Measurements from ENCODE around the gene VEPH1. TPM values are rescaled to one million over a fixed set of nuclear protein-coding genes. Genes with fewer than 3 reads are reported as not detected.

The VEPH1 gene
- total RNA-seq, 4 donors from 2014 or later = 0.59 to 4.7 (median 2.7) TPM

GRCh38 chr3:157429708-157430107 is 73.5 kb downstream of the VEPH1 start:
- 55 to 59% methylated on average over 2 of the region's 2 CpGs for WGBS, 2 donors
- H3K4me3 ChIP-seq (ENCODE audit: low read depth, poor library complexity, severe bottlenecking) = no peak overlapping the region
- TF ChIP-seq POLR2A (IDR thresholded peaks at IDR 0.05) = no peak
- TF ChIP-seq CTCF (IDR thresholded peaks at IDR 0.05) = no peak
- no peak for DNase-seq (ENCODE audit: low spot score in 2 of 2)
- intact Hi-C loops (cut with DNase I; ENCODE audit: low total_unique reads) = no loop called here

GRCh38 chr3:157428853-157429252 is 74.4 kb downstream of the VEPH1 start:
- DNase-seq (ENCODE audit: low spot score in 2 of 2) = no peak
- 55 to 77% methylated on average over 1 of the region's 1 CpG for WGBS, 2 donors
- TF ChIP-seq CTCF (IDR thresholded peaks at IDR 0.05) (no peak), POLR2A (IDR thresholded peaks at IDR 0.05) (no peak)
- H3K4me3 ChIP-seq (ENCODE audit: low read depth, poor library complexity, severe bottlenecking) = no peak overlapping the region
- intact Hi-C loops (cut with DNase I; ENCODE audit: low total_unique reads) = no loop called here

- H3K4me3 ChIP-seq (ENCODE audit: low read depth, poor library complexity, severe bottlenecking) = no peak overlapping the region
- TF ChIP-seq POLR2A (IDR thresholded peaks at IDR 0.05) (no peak), CTCF (IDR thresholded peaks at IDR 0.05) (no peak)
- intact Hi-C loops (cut with DNase I; ENCODE audit: low total_unique reads) = no loop called here
- no peak for DNase-seq (ENCODE audit: low spot score in 2 of 2)
- WGBS, 2 donors = 74 to 81% methylated on average over 4 of the region's 4 CpGs
Measured at GRCh38 chr3:157427901-157428300, 75.3 kb downstream of the VEPH1 start.

GRCh38 chr3:157423337-157423736 is 79.9 kb downstream of the VEPH1 start:
- intact Hi-C loops (cut with DNase I; ENCODE audit: low total_unique reads) = no loop called here
- TF ChIP-seq POLR2A (IDR thresholded peaks at IDR 0.05) (no peak), CTCF (IDR thresholded peaks at IDR 0.05) (no peak)
- DNase-seq (ENCODE audit: low spot score in 2 of 2) = no peak
- no peak overlapping the region for H3K4me3 ChIP-seq (ENCODE audit: low read depth, poor library complexity, severe bottlenecking)

DNA sequence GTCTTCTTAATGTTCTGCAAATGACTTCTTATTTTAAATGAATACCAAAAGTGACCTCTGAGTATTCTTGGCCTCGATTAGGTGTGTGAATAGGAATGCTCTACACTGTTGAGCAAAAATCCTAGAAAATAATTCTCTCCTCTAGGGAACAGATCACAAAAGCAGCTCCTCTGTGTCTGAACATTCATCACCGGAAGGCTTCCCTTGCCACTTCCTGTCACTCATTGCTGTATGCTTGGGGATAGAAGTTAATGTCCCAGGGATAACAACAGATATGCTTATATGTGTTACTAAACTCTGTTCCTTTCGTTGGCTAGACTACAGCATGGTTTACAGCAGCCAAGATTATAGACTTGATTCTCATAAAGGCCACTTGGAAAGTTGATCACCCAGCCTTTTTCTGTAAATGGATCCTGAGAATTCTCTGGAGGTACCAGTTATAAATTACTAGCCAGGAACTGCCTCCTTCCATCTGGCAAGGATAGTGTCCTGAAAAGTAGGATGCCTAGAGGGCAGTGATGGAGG is 82.5 kb downstream of the VEPH1 start:
- 66 to 67% methylated on average over 3 of the region's 3 CpGs for WGBS, 2 donors
- no peak for DNase-seq (ENCODE audit: low spot score in 2 of 2)
- intact Hi-C loops (cut with DNase I; ENCODE audit: low total_unique reads) = no loop called here
- H3K4me3 ChIP-seq (ENCODE audit: low read depth, poor library complexity, severe bottlenecking) = no peak overlapping the region
- TF ChIP-seq CTCF (IDR thresholded peaks at IDR 0.05) = no peak
- no peak for TF ChIP-seq POLR2A (IDR thresholded peaks at IDR 0.05)

GRCh38 chr3:157418104-157418503 is 85.1 kb downstream of the VEPH1 start:
- WGBS, 2 donors = 78 to 85% methylated on average over 2 of the region's 2 CpGs
- TF ChIP-seq POLR2A (IDR thresholded peaks at IDR 0.05) (no peak), CTCF (IDR thresholded peaks at IDR 0.05) (no peak)
- no peak overlapping the region for H3K4me3 ChIP-seq (ENCODE audit: low read depth, poor library complexity, severe bottlenecking)
- DNase-seq (ENCODE audit: low spot score in 2 of 2) = no peak
- intact Hi-C loops (cut with DNase I; ENCODE audit: low total_unique reads) = no loop called here

Data from lower leg skin (tissue), 4 donors.